IMR-90 (cell line): ENCODE measurements around the gene SEC14L6.

Experiments
- BHLHE40 ChIP-seq: fragments of 150-350 bp; IDR thresholded peaks from 2 replicates; pipeline ENCODE4 v1.6.1; 2016; ENCODE audit warnings: mild to moderate bottlenecking, low read depth, low read length
- CEBPB ChIP-seq: IDR thresholded peaks from 2 replicates; pipeline ENCODE4 v1.6.1; 2012; ENCODE audit warnings: low read depth, low read length, improper control_type of control experiment
- MAFK ChIP-seq: IDR thresholded peaks from 2 replicates; pipeline ENCODE4 v1.6.1; 2012; ENCODE audit warnings: low read depth, low read length, improper control_type of control experiment
- MXI1 ChIP-seq: IDR thresholded peaks from 2 replicates; pipeline ENCODE4 v1.6.1; 2012; ENCODE audit warnings: low read depth, mild to moderate bottlenecking, low read length, moderate library complexity, borderline replicate concordance
- NFE2L2 ChIP-seq: fragments of 150-350 bp; IDR thresholded peaks from 2 replicates; pipeline ENCODE4 v1.6.1; 2016; ENCODE audit warnings: low read depth, mild to moderate bottlenecking, low read length
- POLR2A ChIP-seq: IDR thresholded peaks from 2 replicates; pipeline ENCODE4 v1.6.1; 2012; ENCODE audit warnings: mild to moderate bottlenecking, low read depth, low read length
- RCOR1 ChIP-seq: IDR thresholded peaks from 2 replicates; pipeline ENCODE4 v1.6.1; 2012; ENCODE audit warnings: mild to moderate bottlenecking, low read length, improper control_type of control experiment; ENCODE audit not compliant: insufficient replicate concordance
- RFX5 ChIP-seq: IDR thresholded peaks from 2 replicates; pipeline ENCODE4 v1.8.0; 2012; ENCODE audit warnings: low read depth, mild to moderate bottlenecking, low read length, moderate library complexity
- USF2 ChIP-seq: fragments of 150-350 bp; IDR thresholded peaks from 2 replicates; pipeline ENCODE4 v1.6.1; 2017; ENCODE audit warnings: mild to moderate bottlenecking, antibody characterized with exemption, low read length, low read depth
- TF ChIP-seq, protein P1 (sequence below): conservative IDR thresholded peaks from 2 replicates; pipeline ENCODE4 v1.5.1; 2012; ENCODE audit warnings: mild to moderate bottlenecking, low read depth, low read length, improper control_type of control experiment

GRCh38 chr22:30566125-30566524, 19.6 kb upstream of the SEC14L6 start:
- TF ChIP-seq POLR2A (no peak), USF2 (no peak), CEBPB (no peak), RFX5 (no peak), MXI1 (no peak), BHLHE40 (no peak), MAFK (no peak), NFE2L2 (no peak), RCOR1 (no peak)
- TF ChIP-seq, protein P1, sequence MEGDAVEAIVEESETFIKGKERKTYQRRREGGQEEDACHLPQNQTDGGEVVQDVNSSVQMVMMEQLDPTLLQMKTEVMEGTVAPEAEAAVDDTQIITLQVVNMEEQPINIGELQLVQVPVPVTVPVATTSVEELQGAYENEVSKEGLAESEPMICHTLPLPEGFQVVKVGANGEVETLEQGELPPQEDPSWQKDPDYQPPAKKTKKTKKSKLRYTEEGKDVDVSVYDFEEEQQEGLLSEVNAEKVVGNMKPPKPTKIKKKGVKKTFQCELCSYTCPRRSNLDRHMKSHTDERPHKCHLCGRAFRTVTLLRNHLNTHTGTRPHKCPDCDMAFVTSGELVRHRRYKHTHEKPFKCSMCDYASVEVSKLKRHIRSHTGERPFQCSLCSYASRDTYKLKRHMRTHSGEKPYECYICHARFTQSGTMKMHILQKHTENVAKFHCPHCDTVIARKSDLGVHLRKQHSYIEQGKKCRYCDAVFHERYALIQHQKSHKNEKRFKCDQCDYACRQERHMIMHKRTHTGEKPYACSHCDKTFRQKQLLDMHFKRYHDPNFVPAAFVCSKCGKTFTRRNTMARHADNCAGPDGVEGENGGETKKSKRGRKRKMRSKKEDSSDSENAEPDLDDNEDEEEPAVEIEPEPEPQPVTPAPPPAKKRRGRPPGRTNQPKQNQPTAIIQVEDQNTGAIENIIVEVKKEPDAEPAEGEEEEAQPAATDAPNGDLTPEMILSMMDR = no peak
